LNCaP clone FGC (cell line): ENCODE results near the gene IFIT2.

ENCODE experiments used
- DNase-seq: peaks from one replicate; pipeline ENCODE4 v3.0.0-alpha.2; 2011; ENCODE audit warnings: low read depth
- H3K4me3 ChIP-seq: 2 replicates; pipeline ENCODE4 v1.5.1; 2011; ENCODE audit warnings: mild to moderate bottlenecking, low read depth, low read length, control low read depth
- TF ChIP-seq, protein P1 (sequence below): IDR thresholded peaks from 2 replicates; pipeline ENCODE4 v1.5.1; 2012; ENCODE audit warnings: mild to moderate bottlenecking; ENCODE audit not compliant: control insufficient read depth, insufficient read depth; ENCODE audit errors: extremely low read depth

IFIT2 gene

DNA sequence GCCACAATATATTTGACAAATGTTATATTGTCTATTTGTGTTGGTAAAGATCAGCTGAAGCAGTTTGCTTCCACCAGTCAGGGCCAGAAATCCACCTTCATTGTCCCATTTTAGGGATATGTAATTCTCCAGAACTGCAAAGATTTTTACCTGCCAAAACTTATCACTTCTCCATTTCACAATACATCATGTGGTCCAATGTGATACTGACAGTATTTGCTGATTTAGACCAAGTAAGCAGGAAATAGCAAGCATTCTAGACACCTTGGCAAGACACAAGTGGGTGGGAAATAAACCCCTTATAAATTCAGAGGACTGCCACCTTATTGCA lies 31.7 kb upstream of the IFIT2 start:
- H3K4me3 ChIP-seq, result no peak overlapping the region
- TF ChIP-seq, protein P1, sequence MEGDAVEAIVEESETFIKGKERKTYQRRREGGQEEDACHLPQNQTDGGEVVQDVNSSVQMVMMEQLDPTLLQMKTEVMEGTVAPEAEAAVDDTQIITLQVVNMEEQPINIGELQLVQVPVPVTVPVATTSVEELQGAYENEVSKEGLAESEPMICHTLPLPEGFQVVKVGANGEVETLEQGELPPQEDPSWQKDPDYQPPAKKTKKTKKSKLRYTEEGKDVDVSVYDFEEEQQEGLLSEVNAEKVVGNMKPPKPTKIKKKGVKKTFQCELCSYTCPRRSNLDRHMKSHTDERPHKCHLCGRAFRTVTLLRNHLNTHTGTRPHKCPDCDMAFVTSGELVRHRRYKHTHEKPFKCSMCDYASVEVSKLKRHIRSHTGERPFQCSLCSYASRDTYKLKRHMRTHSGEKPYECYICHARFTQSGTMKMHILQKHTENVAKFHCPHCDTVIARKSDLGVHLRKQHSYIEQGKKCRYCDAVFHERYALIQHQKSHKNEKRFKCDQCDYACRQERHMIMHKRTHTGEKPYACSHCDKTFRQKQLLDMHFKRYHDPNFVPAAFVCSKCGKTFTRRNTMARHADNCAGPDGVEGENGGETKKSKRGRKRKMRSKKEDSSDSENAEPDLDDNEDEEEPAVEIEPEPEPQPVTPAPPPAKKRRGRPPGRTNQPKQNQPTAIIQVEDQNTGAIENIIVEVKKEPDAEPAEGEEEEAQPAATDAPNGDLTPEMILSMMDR, result no peak
- no peak for DNase-seq

DNA sequence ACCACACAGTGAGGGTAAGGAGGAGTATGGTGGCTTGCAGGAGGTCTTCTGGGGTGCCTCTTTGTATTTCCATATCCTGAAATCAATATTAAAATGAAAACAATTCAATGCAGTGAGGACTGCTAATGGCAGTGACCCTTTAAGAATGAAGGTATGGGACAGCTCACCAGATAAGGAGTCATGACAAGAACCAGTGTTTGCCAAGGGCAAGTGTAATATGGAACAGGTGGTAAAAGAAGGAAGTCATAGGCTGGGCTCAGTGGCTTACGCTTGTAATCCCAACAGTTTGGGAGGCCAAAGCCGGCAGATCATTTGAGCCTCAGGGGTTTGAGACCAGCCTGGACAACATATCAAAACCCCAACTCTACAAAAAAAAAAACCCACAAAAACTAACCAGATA lies 30.3 kb upstream of the IFIT2 start:
- no peak overlapping the region for H3K4me3 ChIP-seq
- TF ChIP-seq, protein P1, result no peak
- no peak for DNase-seq

DNA sequence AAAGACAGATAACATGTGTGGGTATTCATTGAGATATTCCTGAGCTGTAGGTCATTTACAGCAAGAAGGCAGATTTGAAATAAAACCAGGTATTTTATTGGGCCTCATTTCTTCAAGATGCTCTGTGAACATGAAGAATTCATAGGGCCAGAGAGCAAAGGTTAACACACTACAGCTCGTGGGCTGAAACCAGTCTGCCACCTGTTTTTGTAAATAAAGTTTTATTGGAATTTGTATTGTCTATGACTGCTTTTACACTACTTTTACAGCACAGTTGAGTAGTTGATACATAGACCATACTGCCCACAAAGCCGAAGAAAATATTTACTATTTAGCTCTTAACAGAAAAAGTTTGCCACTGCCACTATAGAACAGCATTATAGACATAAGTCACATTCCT lies 28.2 kb upstream of the IFIT2 start:
- no peak for DNase-seq
- TF ChIP-seq, protein P1, result no peak
- no peak overlapping the region for H3K4me3 ChIP-seq

DNA sequence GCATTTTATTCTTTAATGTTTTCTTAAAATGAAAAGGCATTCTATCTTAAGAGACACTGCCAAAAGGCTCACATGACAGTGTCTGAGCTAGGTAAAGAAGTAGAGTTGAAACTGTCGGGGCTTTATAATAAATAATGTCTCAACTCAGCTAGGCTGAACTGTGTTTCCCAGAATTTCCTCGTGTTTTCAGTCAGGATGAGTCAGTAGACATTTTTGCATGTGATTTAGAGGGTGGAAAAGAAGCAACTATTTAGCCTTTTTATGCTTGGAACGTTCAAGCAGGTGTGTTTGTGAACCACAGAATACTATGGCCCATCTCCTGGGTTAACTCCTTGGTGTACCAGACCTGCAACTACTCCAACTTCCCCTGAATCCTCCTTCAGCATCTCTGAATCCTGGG lies 26.9 kb upstream of the IFIT2 start:
- no peak overlapping the region for H3K4me3 ChIP-seq
- DNase-seq, result no peak
- TF ChIP-seq, protein P1, result no peak

DNA sequence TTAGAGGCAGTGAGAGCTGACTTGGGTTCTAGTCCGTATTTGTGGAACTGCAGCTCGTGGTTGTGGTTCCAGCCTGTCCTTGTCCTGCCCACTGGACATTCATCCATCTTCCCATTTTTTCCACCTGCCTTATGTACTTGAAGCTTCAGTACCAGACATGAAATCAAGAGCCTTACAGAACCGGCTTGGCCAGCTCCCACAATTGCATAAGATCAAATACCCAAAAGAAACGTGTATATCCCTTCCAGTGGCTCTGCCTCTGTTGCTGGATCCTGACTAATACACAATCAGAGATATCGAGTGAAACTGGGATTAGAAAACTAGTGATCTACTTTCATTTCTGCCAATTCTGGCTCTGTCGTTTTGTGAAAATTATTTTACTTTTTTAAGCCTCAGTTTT lies 26.5 kb upstream of the IFIT2 start:
- DNase-seq, result no peak
- TF ChIP-seq, protein P1, result no peak
- H3K4me3 ChIP-seq, result no peak overlapping the region

DNA sequence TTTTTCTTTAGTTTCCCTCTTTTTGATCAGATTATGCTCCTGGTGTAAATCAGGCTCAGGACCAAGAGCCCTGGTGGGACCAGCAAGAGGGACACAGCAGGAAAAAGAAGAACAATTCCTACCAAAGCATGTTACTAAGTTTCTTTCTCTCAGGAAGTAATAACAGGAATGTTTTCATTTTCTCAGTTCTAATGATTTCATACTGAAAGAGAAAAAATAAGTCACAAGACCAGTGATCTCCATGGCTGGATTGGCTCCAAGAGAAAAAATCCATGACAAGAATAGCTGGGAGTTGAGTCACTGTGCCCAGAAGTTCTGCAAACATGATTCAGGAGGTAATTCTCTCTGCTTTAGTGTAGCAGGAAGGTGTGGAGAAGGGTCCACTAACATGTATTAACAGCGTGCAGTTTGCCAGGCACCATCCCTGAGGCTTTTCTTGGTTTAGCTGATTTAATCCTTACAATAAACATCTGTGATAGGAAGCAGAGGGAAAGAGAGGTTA lies 23.8 kb upstream of the IFIT2 start:
- TF ChIP-seq, protein P1, result no peak
- H3K4me3 ChIP-seq, result no peak overlapping the region
- no peak for DNase-seq

DNA sequence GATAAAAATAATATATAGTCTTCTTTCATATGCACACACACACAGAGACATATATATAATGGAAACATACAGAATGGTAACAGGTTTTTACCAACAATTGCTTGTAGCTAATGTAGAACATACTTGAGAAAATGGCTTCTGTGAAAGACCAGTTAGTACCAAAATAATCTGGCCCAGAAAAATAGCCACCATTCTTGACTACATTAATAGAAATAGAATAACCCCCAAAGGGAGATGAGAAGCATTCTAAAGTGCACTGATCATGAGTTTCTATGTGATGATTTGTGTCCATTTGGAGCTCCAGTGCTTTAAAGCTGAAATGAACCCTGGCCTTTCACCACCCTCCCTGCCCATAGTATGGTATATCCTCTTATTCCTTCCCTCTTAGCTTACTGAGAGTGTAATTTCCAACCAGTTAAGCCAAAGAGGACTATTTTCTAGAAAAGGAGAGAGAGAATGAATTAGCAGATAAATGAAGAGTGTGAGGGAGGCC lies 22.9 kb upstream of the IFIT2 start:
- no peak for DNase-seq
- no peak overlapping the region for H3K4me3 ChIP-seq
- TF ChIP-seq, protein P1, result no peak
